Measurements from ENCODE around the gene NMU.
"Not testable (repeated sequence)": the region's sequence is repeated elsewhere in the genome, so short reads cannot be mapped to it uniquely, and the experiment has no call there.

The NMU gene

GRCh38 chr4:55618546-55619143, 17.5 kb downstream of the NMU start:
- no peak for DNase-seq

GRCh38 chr4:55617587-55618197, 18.4 kb downstream of the NMU start:
- no peak for DNase-seq

- DNase-seq: no peak
Observed at GRCh38 chr4:55615008-55615407, 21.1 kb downstream of the NMU start.

GRCh38 chr4:55613621-55614020, 22.5 kb downstream of the NMU start:
- no peak for DNase-seq

- DNase-seq: no peak
Observed at GRCh38 chr4:55612341-55612740, 23.8 kb downstream of the NMU start.

GRCh38 chr4:55611358-55612059, 24.6 kb downstream of the NMU start:
- no peak for DNase-seq

- DNase-seq: no peak
Observed at GRCh38 chr4:55610381-55610780, 25.7 kb downstream of the NMU start.

- no peak for DNase-seq
Observed at GRCh38 chr4:55609393-55609866, 26.7 kb downstream of the NMU start.

- no peak for DNase-seq
Observed at GRCh38 chr4:55608591-55608990, 27.5 kb downstream of the NMU start.

GRCh38 chr4:55604996-55605395, 31.1 kb downstream of the NMU start:
- no peak for DNase-seq

GRCh38 chr4:55600640-55601039, 35.5 kb downstream of the NMU start:
- DNase-seq: no peak

- no peak for DNase-seq
Observed at GRCh38 chr4:55598641-55599040, 37.5 kb downstream of the NMU start.

- no peak for DNase-seq
Observed at GRCh38 chr4:55592014-55592413, 44.1 kb downstream of the NMU start, which contains the start of gene PDCL2. PDCL2 (minus strand) TSS chr4:55592245; CDS start chr4:55592109, 136 bp downstream.

GRCh38 chr4:55588160-55588559, 47.9 kb downstream of the NMU start:
- DNase-seq: no peak

- not testable (repeated sequence) for DNase-seq
Observed at GRCh38 chr4:55582773-55583172, 53.3 kb downstream of the NMU start.

GRCh38 chr4:55578341-55579010, 57.6 kb downstream of the NMU start:
- DNase-seq: no peak

- no peak for DNase-seq
Observed at GRCh38 chr4:55575513-55575912, 60.6 kb downstream of the NMU start.

GRCh38 chr4:55574252-55574651, 61.8 kb downstream of the NMU start:
- no peak for DNase-seq

GRCh38 chr4:55571806-55572205, 64.3 kb downstream of the NMU start:
- no peak for DNase-seq

GRCh38 chr4:55568905-55569504, 67.1 kb downstream of the NMU start:
- DNase-seq: no peak

GRCh38 chr4:55561889-55562288, 74.2 kb downstream of the NMU start:
- no peak for DNase-seq

GRCh38 chr4:55560096-55560495, 76.0 kb downstream of the NMU start:
- DNase-seq: no peak

GRCh38 chr4:55554453-55555030, 81.6 kb downstream of the NMU start:
- no peak for DNase-seq

All from stimulated activated CD4-positive, alpha-beta T cell treated with anti-CD3 and anti-CD28 coated beads, Interleukin-15, amount 100 ng/mL, for 24 hours (primary cell).